Uterus (tissue), 4 donors: ENCODE results near the gene YTHDF1. TPM values are rescaled to one million over a fixed set of nuclear protein-coding genes. Genes with fewer than 3 reads are reported as not detected.

Experiments
- DNase-seq, 2 donors: peaks; one replicate each; pipeline ENCODE4 v3.0.0-alpha.2; 2019 to 2020
- H3K27ac ChIP-seq, 2 donors: fragments of 200-600 bp; sonication (generic); 1 replicate in 1 of 2; 2 replicates in 1 of 2; pipeline ENCODE4 v1.5.1; 2016 to 2018
- H3K27me3 ChIP-seq, 2 donors: fragments of 200-600 bp; sonication (generic); one replicate each; pipeline ENCODE4 v1.5.1; 2018 to 2019; ENCODE audit warnings: control low read depth in 1 of 2
- H3K36me3 ChIP-seq, 2 donors: fragments of 200-600 bp; sonication (generic); one replicate each; pipeline ENCODE4 v1.5.1; 2019; ENCODE audit warnings: control low read depth in 1 of 2
- H3K4me1 ChIP-seq, 2 donors: fragments of 200-600 bp; sonication (generic); one replicate each; pipeline ENCODE4 v1.5.1; 2018 to 2019; ENCODE audit warnings: control low read depth in 1 of 2
- H3K4me3 ChIP-seq, 2 donors: fragments of 200-600 bp; sonication (generic); 1 replicate in 1 of 2; 2 replicates in 1 of 2; pipeline ENCODE4 v1.5.1; 2018 to 2019; ENCODE audit warnings: mild to moderate bottlenecking in 1 of 2
- H3K9me3 ChIP-seq, 2 donors: fragments of 200-600 bp; sonication (generic); one replicate each; pipeline ENCODE4 v1.5.1; 2019; ENCODE audit warnings: control low read depth in 1 of 2
- POLR2A ChIP-seq, 2 donors: fragments of 450-650 bp; IDR thresholded peaks; one replicate each; pipeline ENCODE4 v1.6.1; 2016; ENCODE audit warnings: antibody characterized with exemption in 2 of 2, mild to moderate bottlenecking in 1 of 2, moderate library complexity in 1 of 2
- intact Hi-C: fragments of 100-400 bp; cut with DNase I; formaldehyde crosslinking; loops from one replicate; pipeline ENCODE4 v1.15.1; 2023; ENCODE audit warnings: low total_unique reads
- total RNA-seq, 4 donors: library from RNA; depleted of rRNA in 3 of 4; stranded (reverse); fragments of >200 nt in 3 of 4; gene quantifications; one replicate each; pipeline versions ENCODE4 v1.1.0 to v1.2.4, GENCODE V29; 2014 to 2023
- TF ChIP-seq, protein P1 (sequence below), 4 experiments: fragments of 200-600 bp in 2 of 4; fragments of 450-650 bp in 2 of 4; sonication (generic) in 2 of 4; IDR thresholded peaks; one replicate each; pipeline ENCODE4 v1.5.1; 2016 to 2019; ENCODE audit warnings: antibody characterized with exemption in 4 of 4, mild to moderate bottlenecking in 2 of 4, moderate library complexity in 1 of 4
- donor health status: DM: yes; HTN: yes; CAD: no.

YTHDF1 gene
- total RNA-seq, 4 donors from 2014 or later, result 17.9 to 35.8 (median 25.8) TPM

DNA sequence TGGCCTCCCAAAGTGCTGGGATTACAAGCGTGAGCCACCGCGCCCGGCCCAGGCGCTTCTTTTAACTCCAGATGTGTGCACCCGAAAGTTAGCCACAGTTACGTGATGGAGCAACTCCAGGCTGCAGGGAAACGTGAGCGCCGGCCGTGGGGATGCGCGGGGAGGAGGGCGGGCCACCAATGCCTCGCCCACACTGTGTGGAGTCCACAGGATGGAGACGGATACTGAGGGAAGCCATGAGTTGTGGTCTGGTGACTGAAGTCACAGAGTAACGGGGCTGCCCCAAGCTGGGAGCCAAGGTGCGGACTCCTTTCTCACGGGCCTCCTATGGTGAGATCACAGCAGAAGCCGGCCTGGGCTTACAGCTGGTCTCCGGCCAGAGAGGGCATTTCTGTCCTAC is 23.2 kb downstream of the YTHDF1 start:
- DNase-seq, result no peak
- no peaks in the 10 kb centered on the region for H3K9me3 ChIP-seq
- H3K27me3 ChIP-seq, result no peaks in the 10 kb centered on the region
- H3K4me1 ChIP-seq, result no peaks in the 10 kb centered on the region
- intact Hi-C loops, result no loop called here
- TF ChIP-seq, protein P1, sequence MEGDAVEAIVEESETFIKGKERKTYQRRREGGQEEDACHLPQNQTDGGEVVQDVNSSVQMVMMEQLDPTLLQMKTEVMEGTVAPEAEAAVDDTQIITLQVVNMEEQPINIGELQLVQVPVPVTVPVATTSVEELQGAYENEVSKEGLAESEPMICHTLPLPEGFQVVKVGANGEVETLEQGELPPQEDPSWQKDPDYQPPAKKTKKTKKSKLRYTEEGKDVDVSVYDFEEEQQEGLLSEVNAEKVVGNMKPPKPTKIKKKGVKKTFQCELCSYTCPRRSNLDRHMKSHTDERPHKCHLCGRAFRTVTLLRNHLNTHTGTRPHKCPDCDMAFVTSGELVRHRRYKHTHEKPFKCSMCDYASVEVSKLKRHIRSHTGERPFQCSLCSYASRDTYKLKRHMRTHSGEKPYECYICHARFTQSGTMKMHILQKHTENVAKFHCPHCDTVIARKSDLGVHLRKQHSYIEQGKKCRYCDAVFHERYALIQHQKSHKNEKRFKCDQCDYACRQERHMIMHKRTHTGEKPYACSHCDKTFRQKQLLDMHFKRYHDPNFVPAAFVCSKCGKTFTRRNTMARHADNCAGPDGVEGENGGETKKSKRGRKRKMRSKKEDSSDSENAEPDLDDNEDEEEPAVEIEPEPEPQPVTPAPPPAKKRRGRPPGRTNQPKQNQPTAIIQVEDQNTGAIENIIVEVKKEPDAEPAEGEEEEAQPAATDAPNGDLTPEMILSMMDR (IDR thresholded peaks at IDR 0.05), result no peak
- no peak for TF ChIP-seq POLR2A (IDR thresholded peaks at IDR 0.05)
- no peaks in the 10 kb centered on the region for H3K36me3 ChIP-seq
- H3K27ac ChIP-seq, result no peak overlapping the region
- no peak overlapping the region for H3K4me3 ChIP-seq

DNA sequence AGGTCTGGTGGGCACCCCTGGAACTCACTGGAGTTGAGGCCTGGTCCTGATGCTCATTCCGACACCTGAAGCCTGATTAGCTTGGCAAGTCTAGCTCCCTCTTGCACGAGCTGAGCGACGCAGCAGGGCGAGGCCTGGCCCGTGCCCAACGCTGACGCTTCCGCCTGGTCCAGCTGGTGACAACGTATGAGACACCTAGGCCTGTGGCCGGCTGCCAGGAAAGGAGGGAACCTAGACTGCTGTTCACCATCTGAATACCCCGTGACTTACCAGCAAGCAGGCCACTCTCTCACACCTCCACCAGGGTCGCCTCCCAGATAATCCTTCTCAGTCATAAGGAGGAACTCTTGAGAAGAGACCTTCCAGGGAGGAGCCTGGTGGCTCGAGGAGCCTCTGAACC is 24.5 kb downstream of the YTHDF1 start:
- Histone ChIP-seq H3K36me3 (no peaks in the 10 kb centered on the region), H3K27me3 (no peaks in the 10 kb centered on the region), H3K4me3 (no peak overlapping the region), H3K9me3 (no peaks in the 10 kb centered on the region), H3K4me1 (no peaks in the 10 kb centered on the region), H3K27ac (no peak overlapping the region)
- no peak for DNase-seq
- intact Hi-C loops, result no loop called here
- no peak for TF ChIP-seq POLR2A (IDR thresholded peaks at IDR 0.05)
- TF ChIP-seq, protein P1 (IDR thresholded peaks at IDR 0.05), result no peak

DNA sequence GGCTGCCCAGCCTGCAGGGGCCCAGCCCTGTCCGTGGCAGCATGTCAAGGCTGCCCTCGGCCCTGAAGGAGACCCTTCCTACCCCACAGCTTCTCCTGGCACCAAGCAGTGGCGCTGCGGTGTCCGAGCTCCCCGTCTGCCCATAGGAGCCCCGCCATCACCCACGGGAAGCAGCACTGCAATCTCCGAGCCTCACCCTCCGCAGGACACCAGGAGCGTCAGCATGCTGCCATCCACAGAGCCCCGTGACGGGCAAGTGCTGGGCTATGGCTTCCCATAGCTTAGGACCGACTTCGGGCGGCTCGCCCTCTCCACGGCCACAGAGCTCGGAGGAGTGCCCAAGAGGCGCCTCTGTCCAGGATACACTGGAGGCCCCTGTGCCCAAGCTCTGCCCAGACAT is 25.1 kb downstream of the YTHDF1 start:
- H3K36me3 ChIP-seq, result no peaks in the 10 kb centered on the region
- no peaks in the 10 kb centered on the region for H3K4me1 ChIP-seq
- intact Hi-C loops, result no loop called here
- no peaks in the 10 kb centered on the region for H3K27me3 ChIP-seq
- H3K27ac ChIP-seq, result no peak overlapping the region
- TF ChIP-seq, protein P1 (IDR thresholded peaks at IDR 0.05), result no peak
- no peak for TF ChIP-seq POLR2A (IDR thresholded peaks at IDR 0.05)
- H3K4me3 ChIP-seq, result no peak overlapping the region
- no peaks in the 10 kb centered on the region for H3K9me3 ChIP-seq
- DNase-seq, result no peak

DNA sequence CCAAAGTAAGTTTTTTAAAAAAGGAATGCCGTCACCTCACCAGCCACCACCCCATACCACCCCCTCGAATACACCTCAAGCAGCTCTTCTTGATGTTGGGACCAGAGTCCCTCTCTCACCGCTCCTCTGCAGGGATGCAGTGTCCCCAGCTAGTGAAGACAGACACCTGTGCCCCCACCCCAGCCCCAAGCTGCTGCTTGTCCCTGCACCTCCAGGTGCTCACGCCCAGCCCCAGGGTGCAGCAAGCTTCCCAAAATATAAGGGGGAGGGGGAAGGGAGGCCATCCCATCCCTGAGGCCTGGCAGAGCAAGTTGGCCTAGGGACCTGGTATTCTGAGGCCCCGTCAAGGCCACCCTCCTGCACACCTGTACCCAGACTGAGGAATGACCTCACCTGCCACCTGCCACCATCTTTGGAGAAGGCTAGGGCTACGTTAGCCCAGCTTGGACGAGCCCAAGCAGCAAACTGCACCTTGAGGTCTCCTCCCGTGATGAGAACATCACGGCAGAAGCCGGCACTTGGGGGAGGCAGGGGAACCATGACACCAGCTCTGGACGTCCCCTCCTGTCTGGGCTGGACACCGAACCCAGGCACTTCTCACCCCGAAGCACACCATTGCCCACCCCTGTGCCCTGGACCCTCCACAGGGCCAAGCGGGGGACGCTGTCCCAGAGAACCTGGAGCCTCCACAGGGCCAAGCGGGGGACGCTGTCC is 25.9 kb downstream of the YTHDF1 start:
- Histone ChIP-seq H3K27ac (no peak overlapping the region), H3K27me3 (no peaks in the 10 kb centered on the region), H3K4me3 (no peak overlapping the region), H3K9me3 (no peaks in the 10 kb centered on the region), H3K4me1 (no peaks in the 10 kb centered on the region), H3K36me3 (no peaks in the 10 kb centered on the region)
- no peak for TF ChIP-seq POLR2A (IDR thresholded peaks at IDR 0.05)
- TF ChIP-seq, protein P1 (IDR thresholded peaks at IDR 0.05), result no peak
- DNase-seq, result no peak
- intact Hi-C loops, result no loop called here

DNA sequence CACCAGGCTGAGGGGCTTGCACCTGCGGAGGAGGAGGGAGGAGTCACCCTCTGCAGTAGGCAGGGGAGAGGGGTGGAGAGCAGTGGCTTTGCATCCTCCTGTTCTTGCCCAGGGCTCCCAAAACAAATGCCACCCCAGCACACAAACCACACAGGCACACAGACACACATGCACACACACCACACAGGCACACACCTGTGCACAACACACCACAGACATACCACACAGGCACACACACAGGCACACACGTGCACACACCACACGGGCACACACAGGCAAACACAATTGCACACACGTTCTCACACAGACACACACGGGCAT is 26.6 kb downstream of the YTHDF1 start:
- DNase-seq, result no peak
- Histone ChIP-seq H3K9me3 (no peaks in the 10 kb centered on the region), H3K27ac (no peak overlapping the region), H3K4me1 (no peaks in the 10 kb centered on the region), H3K36me3 (no peaks in the 10 kb centered on the region), H3K27me3 (no peaks in the 10 kb centered on the region), H3K4me3 (no peak overlapping the region)
- TF ChIP-seq, protein P1 (IDR thresholded peaks at IDR 0.05), result no peak
- TF ChIP-seq POLR2A (IDR thresholded peaks at IDR 0.05), result no peak
- intact Hi-C loops, result no loop called here
